ENCODE data around the gene PPP2CA. TPM values are rescaled to one million over a fixed set of nuclear protein-coding genes. Genes with fewer than 3 reads are reported as not detected.

The PPP2CA gene
- total and polyA plus RNA-seq, 2 experiments from 2014 or later, result 195 to 249 TPM

DNA sequence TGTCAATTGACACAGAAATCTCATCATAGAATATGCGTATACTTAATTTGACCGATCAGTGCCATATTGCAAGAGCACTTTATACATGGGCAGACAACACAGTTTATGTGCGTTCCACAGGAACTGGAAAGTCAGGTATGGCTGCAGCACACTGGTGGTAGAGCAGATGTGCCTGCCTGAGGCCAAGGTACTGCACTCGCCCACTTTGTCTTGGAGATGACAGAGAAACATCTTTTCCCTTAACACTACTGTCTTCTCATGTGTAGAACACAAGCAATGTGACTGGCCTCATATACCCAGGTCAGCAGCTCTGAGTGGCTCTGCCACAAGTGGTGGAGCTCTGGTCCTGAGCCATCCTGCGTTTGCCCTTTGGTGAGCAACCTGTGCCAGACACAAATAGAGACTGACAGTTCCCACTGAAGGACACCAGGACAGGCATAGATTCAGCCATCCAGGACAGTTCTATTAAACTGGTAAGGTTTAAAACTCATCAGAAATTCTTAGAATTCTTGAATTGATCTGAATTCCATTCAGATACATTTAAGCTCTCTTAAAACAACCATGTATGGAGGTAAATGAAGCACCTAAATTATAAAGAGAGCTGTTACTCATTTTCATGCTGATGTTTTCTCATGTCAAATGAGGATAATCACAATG, 21.0 kb upstream of the PPP2CA start:
- Histone ChIP-seq H3K9me3 (ENCODE audit: low read depth) (no peaks in the 10 kb centered on the region), H3K9me2 (replicated peaks; ENCODE audit: insufficient read depth) (no peaks in the 10 kb centered on the region), H4K20me1 (ENCODE audit: insufficient read depth, poor library complexity, severe bottlenecking) (no peaks in the 10 kb centered on the region), H3K36me3 (replicated peaks; ENCODE audit: insufficient read depth, low read depth) (no peaks in the 10 kb centered on the region), H3K27me3 (no peaks in the 10 kb centered on the region), H3K27ac (peak overlapping the region; percentile 69), H3K4me2 (no peak overlapping the region), H3K4me1 (ENCODE audit: insufficient read depth) (peaks cover 7% of the 10 kb centered on the region), H2AFZ (no peak overlapping the region), H3K4me3 (no peak overlapping the region), H3K79me2 (no peaks in the 10 kb centered on the region)
- WGBS (ENCODE audit: low lambda C conversion rate, missing lambda C conversion rate), result 87% methylated on average over 5 of the region's 5 CpGs
- no peak for TF ChIP-seq EZH2phosphoT487 (IDR thresholded peaks at IDR 0.05; ENCODE audit: low read depth, severe bottlenecking, unreplicated experiment)
- no peak for TF ChIP-seq EZH2 (IDR thresholded peaks at IDR 0.05; ENCODE audit: borderline replicate concordance)
- TF ChIP-seq, protein P1, sequence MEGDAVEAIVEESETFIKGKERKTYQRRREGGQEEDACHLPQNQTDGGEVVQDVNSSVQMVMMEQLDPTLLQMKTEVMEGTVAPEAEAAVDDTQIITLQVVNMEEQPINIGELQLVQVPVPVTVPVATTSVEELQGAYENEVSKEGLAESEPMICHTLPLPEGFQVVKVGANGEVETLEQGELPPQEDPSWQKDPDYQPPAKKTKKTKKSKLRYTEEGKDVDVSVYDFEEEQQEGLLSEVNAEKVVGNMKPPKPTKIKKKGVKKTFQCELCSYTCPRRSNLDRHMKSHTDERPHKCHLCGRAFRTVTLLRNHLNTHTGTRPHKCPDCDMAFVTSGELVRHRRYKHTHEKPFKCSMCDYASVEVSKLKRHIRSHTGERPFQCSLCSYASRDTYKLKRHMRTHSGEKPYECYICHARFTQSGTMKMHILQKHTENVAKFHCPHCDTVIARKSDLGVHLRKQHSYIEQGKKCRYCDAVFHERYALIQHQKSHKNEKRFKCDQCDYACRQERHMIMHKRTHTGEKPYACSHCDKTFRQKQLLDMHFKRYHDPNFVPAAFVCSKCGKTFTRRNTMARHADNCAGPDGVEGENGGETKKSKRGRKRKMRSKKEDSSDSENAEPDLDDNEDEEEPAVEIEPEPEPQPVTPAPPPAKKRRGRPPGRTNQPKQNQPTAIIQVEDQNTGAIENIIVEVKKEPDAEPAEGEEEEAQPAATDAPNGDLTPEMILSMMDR (IDR thresholded peaks at IDR 0.05; ENCODE audit: poor library complexity), result no peak
- no peak for DNase-seq (ENCODE audit: low spot score)

DNA sequence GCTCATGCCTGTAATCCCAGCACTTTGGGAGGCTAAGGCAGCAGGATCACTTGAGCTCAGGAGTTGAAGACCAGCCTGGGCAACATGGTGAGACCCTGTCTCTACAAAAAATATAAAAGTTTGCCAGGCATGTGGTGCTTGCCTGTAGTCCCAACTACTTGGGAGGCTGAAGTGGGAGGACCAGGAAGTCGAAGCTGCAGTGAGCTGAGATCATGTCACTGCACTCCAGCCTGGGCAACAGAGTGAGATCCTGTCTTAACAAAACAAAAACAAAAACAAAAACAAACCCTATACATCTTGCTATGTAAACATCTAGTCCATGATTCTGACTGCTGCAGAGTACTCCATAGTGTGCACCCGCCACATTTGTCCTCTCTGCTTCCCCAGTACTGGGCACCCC, 19.8 kb upstream of the PPP2CA start:
- TF ChIP-seq, protein P1 (IDR thresholded peaks at IDR 0.05; ENCODE audit: poor library complexity), result no peak
- TF ChIP-seq EZH2phosphoT487 (IDR thresholded peaks at IDR 0.05; ENCODE audit: low read depth, severe bottlenecking, unreplicated experiment), result no peak
- TF ChIP-seq EZH2 (IDR thresholded peaks at IDR 0.05; ENCODE audit: borderline replicate concordance), result no peak
- no peak overlapping the region for H3K4me3 ChIP-seq
- WGBS (ENCODE audit: low lambda C conversion rate, missing lambda C conversion rate), result 97% methylated on average over 2 of the region's 2 CpGs
- H3K4me1 ChIP-seq (ENCODE audit: insufficient read depth), result peaks cover 13% of the 10 kb centered on the region
- H3K27ac ChIP-seq, result peak overlapping the region; percentile 79
- no peaks in the 10 kb centered on the region for H4K20me1 ChIP-seq (ENCODE audit: insufficient read depth, poor library complexity, severe bottlenecking)
- H2AFZ ChIP-seq, result no peak overlapping the region
- H3K9me3 ChIP-seq (ENCODE audit: low read depth), result no peaks in the 10 kb centered on the region
- H3K9me2 ChIP-seq (replicated peaks; ENCODE audit: insufficient read depth), result no peaks in the 10 kb centered on the region
- no peak overlapping the region for H3K4me2 ChIP-seq
- H3K79me2 ChIP-seq, result no peaks in the 10 kb centered on the region
- H3K36me3 ChIP-seq (replicated peaks; ENCODE audit: insufficient read depth, low read depth), result no peaks in the 10 kb centered on the region
- H3K27me3 ChIP-seq, result no peaks in the 10 kb centered on the region
- DNase-seq (ENCODE audit: low spot score), result no peak

DNA sequence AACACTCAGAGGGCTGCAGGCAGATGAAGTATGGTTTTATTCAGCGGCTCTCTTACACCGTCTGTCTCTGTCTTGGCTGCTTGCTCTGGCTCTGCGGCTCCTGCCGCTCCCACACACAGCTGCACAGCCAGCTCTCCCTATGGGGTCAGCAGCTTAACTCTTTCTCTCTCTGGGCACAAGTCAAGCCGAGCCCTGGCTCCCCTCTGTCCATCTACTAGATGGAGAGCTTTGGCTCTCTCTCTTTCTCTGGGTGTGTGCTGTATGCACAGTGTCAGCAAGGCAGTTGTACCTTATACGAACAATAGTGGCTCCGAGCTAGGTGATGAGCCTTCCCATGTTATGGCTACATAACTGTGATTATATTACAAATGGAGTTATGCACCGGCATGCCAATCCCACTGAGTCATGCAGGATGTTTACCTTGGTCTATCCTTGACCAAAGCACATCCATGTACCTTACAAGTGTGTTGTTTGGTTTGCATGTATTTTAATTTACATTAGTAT, 19.3 kb upstream of the PPP2CA start:
- peak overlapping the region; percentile 79 for H3K27ac ChIP-seq
- no peak overlapping the region for H2AFZ ChIP-seq
- peaks cover 15% of the 10 kb centered on the region for H3K4me1 ChIP-seq (ENCODE audit: insufficient read depth)

More for the DNA sequence above, 19.3 kb upstream of the PPP2CA start:
- no peaks in the 10 kb centered on the region for H3K9me2 ChIP-seq (replicated peaks; ENCODE audit: insufficient read depth)
- H3K9me3 ChIP-seq (ENCODE audit: low read depth), result no peaks in the 10 kb centered on the region
- H4K20me1 ChIP-seq (ENCODE audit: insufficient read depth, poor library complexity, severe bottlenecking), result no peaks in the 10 kb centered on the region
- TF ChIP-seq EZH2 (IDR thresholded peaks at IDR 0.05; ENCODE audit: borderline replicate concordance) (no peak), EZH2phosphoT487 (IDR thresholded peaks at IDR 0.05; ENCODE audit: low read depth, severe bottlenecking, unreplicated experiment) (no peak)
- TF ChIP-seq, protein P1 (IDR thresholded peaks at IDR 0.05; ENCODE audit: poor library complexity), result no peak
- WGBS (ENCODE audit: low lambda C conversion rate, missing lambda C conversion rate), result 23% methylated on average over 8 of the region's 8 CpGs
- H3K4me2 ChIP-seq, result peak overlapping the region; percentile 61
- no peaks in the 10 kb centered on the region for H3K27me3 ChIP-seq
- no peak overlapping the region for H3K4me3 ChIP-seq
- H3K36me3 ChIP-seq (replicated peaks; ENCODE audit: insufficient read depth, low read depth), result no peaks in the 10 kb centered on the region
- DNase-seq (ENCODE audit: low spot score), result peak; percentile 53
- no peaks in the 10 kb centered on the region for H3K79me2 ChIP-seq

All from hepatocyte (in vitro differentiated cells).